C4-2B (cell line): ENCODE data around the gene TSPAN18.

ENCODE experiments used
- ZFX ChIP-seq: fragments of 450-650 bp; IDR thresholded peaks from 2 replicates; pipeline ENCODE4 v1.6.1; 2017
- TF ChIP-seq, protein P1 (sequence below): fragments of 450-650 bp; conservative IDR thresholded peaks from 2 replicates; pipeline ENCODE4 v1.5.1; 2017; ENCODE audit warnings: mild to moderate bottlenecking

DNA sequence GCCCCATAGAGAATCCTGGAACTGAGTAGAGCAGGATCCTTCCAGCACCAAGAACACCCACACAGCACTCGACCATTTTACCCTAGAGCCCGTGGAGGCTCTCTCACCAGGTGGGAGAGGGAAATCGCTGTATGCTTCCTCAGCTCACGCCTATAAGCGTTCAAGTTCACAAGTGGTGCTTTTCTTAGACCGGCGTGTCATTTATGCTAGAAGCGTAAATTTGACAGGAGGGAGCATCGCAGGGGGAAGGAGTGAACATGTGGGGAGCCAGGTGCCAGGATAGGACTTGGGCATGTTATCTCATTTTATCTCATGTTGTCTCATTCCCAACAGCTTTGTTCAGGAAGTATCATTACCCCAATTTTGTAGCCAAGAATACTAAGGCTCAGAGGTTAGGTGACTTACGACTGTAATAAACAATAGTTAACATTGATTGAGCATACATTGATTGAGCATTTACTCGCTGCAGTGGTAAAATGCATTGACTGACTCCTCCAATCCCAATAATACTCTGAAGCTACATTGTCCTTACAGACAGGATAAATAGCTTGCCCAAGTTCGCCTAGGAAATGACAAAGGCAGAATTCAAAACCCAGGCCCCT lies 243.0 kb downstream of the TSPAN18 start:
- TF ChIP-seq, protein P1, sequence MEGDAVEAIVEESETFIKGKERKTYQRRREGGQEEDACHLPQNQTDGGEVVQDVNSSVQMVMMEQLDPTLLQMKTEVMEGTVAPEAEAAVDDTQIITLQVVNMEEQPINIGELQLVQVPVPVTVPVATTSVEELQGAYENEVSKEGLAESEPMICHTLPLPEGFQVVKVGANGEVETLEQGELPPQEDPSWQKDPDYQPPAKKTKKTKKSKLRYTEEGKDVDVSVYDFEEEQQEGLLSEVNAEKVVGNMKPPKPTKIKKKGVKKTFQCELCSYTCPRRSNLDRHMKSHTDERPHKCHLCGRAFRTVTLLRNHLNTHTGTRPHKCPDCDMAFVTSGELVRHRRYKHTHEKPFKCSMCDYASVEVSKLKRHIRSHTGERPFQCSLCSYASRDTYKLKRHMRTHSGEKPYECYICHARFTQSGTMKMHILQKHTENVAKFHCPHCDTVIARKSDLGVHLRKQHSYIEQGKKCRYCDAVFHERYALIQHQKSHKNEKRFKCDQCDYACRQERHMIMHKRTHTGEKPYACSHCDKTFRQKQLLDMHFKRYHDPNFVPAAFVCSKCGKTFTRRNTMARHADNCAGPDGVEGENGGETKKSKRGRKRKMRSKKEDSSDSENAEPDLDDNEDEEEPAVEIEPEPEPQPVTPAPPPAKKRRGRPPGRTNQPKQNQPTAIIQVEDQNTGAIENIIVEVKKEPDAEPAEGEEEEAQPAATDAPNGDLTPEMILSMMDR: no peak
- TF ChIP-seq ZFX: no peak
